A549 (cell line): Measurements from ENCODE around the gene MFAP4. TPM values are rescaled to one million over a fixed set of nuclear protein-coding genes. Genes with fewer than 3 reads are reported as not detected.

Experiments used
- ATAC-seq, 2 experiments: fragments of 200-7000 bp in 1 of 2; fragments of >200 bp in 1 of 2; cut with Nextera tagmentation in 1 of 2; cut with Tn5 transposase in 1 of 2; 3 replicates each; pipeline versions ENCODE4 v1.8.0 to v1.9.1; 2018 to 2020; ENCODE audit warnings: mild to moderate bottlenecking in 1 of 2, moderate library complexity in 1 of 2
- CTCF ChIA-PET: fragments of 300-600 bp; sonication (Branson Sonifier 250); formaldehyde crosslinking; extraction: SDS; loops from one replicate; lab custom pipeline; 2021; ENCODE audit warnings: antibody characterized with exemption, inconsistent platforms; lab: Yijun Ruan, JAX
- POLR2A ChIA-PET: fragments of 350-600 bp; formaldehyde crosslinking; extraction: SDS; loops from one replicate; lab custom pipeline; 2021; ENCODE audit warnings: antibody characterized with exemption, inconsistent platforms; lab: Yijun Ruan, JAX
- DNase-seq, 2 experiments: peaks; one replicate each; pipeline versions ENCODE4 v3.0.0 to v3.0.0-alpha.2; 2011 to 2016; ENCODE audit warnings: low read depth in 1 of 2, low spot score in 1 of 2
- FAIRE-seq: peaks from 2 replicates; lab custom pipeline; 2011; peaks lifted over from hg19 to GRCh38; lab: Jason Lieb, UNC
- H3K27ac ChIP-seq, 2 experiments: fragments of >200 bp; sonication (Bioruptor Twin); formaldehyde crosslinking; 3 replicates each; pipeline ENCODE4 v1.5.1; 2016 to 2017
- H3K4me1 ChIP-seq: fragments of >200 bp; sonication (Bioruptor Twin); formaldehyde crosslinking; 3 replicates; pipeline ENCODE4 v1.6.1; 2016
- H3K4me2 ChIP-seq: fragments of >200 bp; sonication (Bioruptor Twin); formaldehyde crosslinking; 3 replicates; pipeline ENCODE4 v1.6.1; 2016
- H3K4me3 ChIP-seq: fragments of >200 bp; sonication (Bioruptor Twin); formaldehyde crosslinking; 3 replicates; pipeline ENCODE4 v1.5.1; 2016
- H3K9me3 ChIP-seq: fragments of >200 bp; sonication (Bioruptor Twin); formaldehyde crosslinking; 3 replicates; pipeline ENCODE4 v1.6.1; 2016
- BHLHE40 ChIP-seq: IDR thresholded peaks from 2 replicates; pipeline ENCODE4 v1.6.1; 2012; ENCODE audit warnings: low read depth, low read length, inconsistent platforms
- CHD2 ChIP-seq: fragments of 150-350 bp; IDR thresholded peaks from 2 replicates; pipeline ENCODE4 v1.6.1; 2014; ENCODE audit warnings: low read length; ENCODE audit not compliant: partially characterized antibody
- EHMT2 ChIP-seq: fragments of 200-600 bp; sonication (generic); IDR thresholded peaks from 2 replicates; pipeline ENCODE4 v1.6.1; 2016; ENCODE audit warnings: antibody characterized with exemption, low read depth, mild to moderate bottlenecking, moderate library complexity
- ELK1 ChIP-seq: fragments of 150-350 bp; IDR thresholded peaks from 2 replicates; pipeline ENCODE4 v1.6.1; 2014; ENCODE audit warnings: low read depth, mild to moderate bottlenecking, low read length
- EP300 ChIP-seq, 2 experiments: fragments of >200 bp; sonication (Bioruptor Twin); formaldehyde crosslinking; IDR thresholded peaks; 2 replicates in 1 of 2; 3 replicates in 1 of 2; pipeline ENCODE4 v1.6.1; 2016 to 2017
- FOSB ChIP-seq: fragments of 250-450 bp; sonication (Bioruptor Pico); IDR thresholded peaks from 2 replicates; pipeline ENCODE4 v1.5.0; 2020; ENCODE audit warnings: mild to moderate bottlenecking, moderate library complexity
- FOXS1 ChIP-seq: fragments of 250-450 bp; sonication (Bioruptor Pico); IDR thresholded peaks from 2 replicates; pipeline ENCODE4 v1.5.0; 2020; ENCODE audit warnings: mild to moderate bottlenecking, moderate library complexity
- JUN ChIP-seq, 2 experiments: fragments of >200 bp; sonication (Bioruptor Twin); formaldehyde crosslinking; IDR thresholded peaks; 2 replicates in 1 of 2; 3 replicates in 1 of 2; pipeline ENCODE4 v1.6.1; 2016 to 2017
- JUNB ChIP-seq: fragments of >200 bp; sonication (Bioruptor Twin); formaldehyde crosslinking; IDR thresholded peaks from 2 replicates; pipeline ENCODE4 v1.6.1; 2016
- KDM1A ChIP-seq: fragments of 200-600 bp; sonication (generic); IDR thresholded peaks from 2 replicates; pipeline ENCODE4 v1.6.1; 2016; ENCODE audit warnings: low read depth, mild to moderate bottlenecking
- MAFK ChIP-seq: fragments of 450-650 bp; IDR thresholded peaks from 2 replicates; pipeline ENCODE4 v1.6.1; 2014; ENCODE audit not compliant: partially characterized antibody
- MAZ ChIP-seq: fragments of 150-350 bp; IDR thresholded peaks from 2 replicates; pipeline ENCODE4 v1.6.1; 2014; ENCODE audit warnings: antibody characterized with exemption, low read depth, low read length, borderline replicate concordance
- MYC ChIP-seq: IDR thresholded peaks from 2 replicates; pipeline ENCODE4 v1.6.1; 2012; ENCODE audit warnings: mild to moderate bottlenecking, inconsistent platforms, low read length, improper control_type of control experiment, borderline replicate concordance
- PHF8 ChIP-seq: fragments of 200-600 bp; sonication (generic); IDR thresholded peaks from 2 replicates; pipeline ENCODE4 v1.6.1; 2016; ENCODE audit warnings: low read depth, mild to moderate bottlenecking, antibody characterized with exemption, moderate library complexity, borderline replicate concordance
- POLR2A ChIP-seq: IDR thresholded peaks from 2 replicates; pipeline ENCODE4 v1.6.1; 2012; ENCODE audit warnings: mild to moderate bottlenecking, low read length
- POLR2AphosphoS2 ChIP-seq: conservative IDR thresholded peaks from 2 replicates; pipeline ENCODE4 v1.6.1; 2012; ENCODE audit warnings: low read length, improper control_type of control experiment, inconsistent platforms
- RAD21 ChIP-seq, 2 experiments: fragments of >200 bp in 1 of 2; sonication (Bioruptor Twin) in 1 of 2; formaldehyde crosslinking in 1 of 2; IDR thresholded peaks in 1 of 2; conservative IDR thresholded peaks in 1 of 2; 2 replicates in 1 of 2; 3 replicates in 1 of 2; pipeline ENCODE4 v1.6.1; 2012 to 2018; ENCODE audit warnings: inconsistent platforms in 1 of 2
- RCOR1 ChIP-seq: fragments of 150-350 bp; IDR thresholded peaks from 2 replicates; pipeline ENCODE4 v1.6.1; 2014; ENCODE audit warnings: antibody characterized with exemption, low read length, low read depth
- RNF2 ChIP-seq: fragments of 200-600 bp; sonication (generic); IDR thresholded peaks from 2 replicates; pipeline ENCODE4 v1.6.1; 2016; ENCODE audit warnings: low read depth, mild to moderate bottlenecking, antibody characterized with exemption, moderate library complexity, borderline replicate concordance
- SMC3 ChIP-seq: fragments of >200 bp; sonication (Bioruptor Twin); formaldehyde crosslinking; IDR thresholded peaks from 3 replicates; pipeline ENCODE4 v1.6.1; 2018; ENCODE audit warnings: inconsistent platforms
- TFCP2L1 ChIP-seq: fragments of 250-450 bp; sonication (Bioruptor Pico); IDR thresholded peaks from 2 replicates; pipeline ENCODE4 v1.5.0; 2021; ENCODE audit warnings: mild to moderate bottlenecking
- ZC3H11A ChIP-seq: fragments of 450-650 bp; IDR thresholded peaks from 2 replicates; pipeline ENCODE4 v1.6.1; 2014; ENCODE audit warnings: antibody characterized with exemption, mild to moderate bottlenecking
- ZFP36 ChIP-seq: fragments of 450-650 bp; IDR thresholded peaks from 2 replicates; pipeline ENCODE4 v1.6.1; 2014; ENCODE audit warnings: borderline replicate concordance; ENCODE audit not compliant: partially characterized antibody
- ZNF302 ChIP-seq: fragments of 250-450 bp; sonication (Bioruptor Pico); IDR thresholded peaks from 2 replicates; pipeline ENCODE4 v1.9.0; 2021; ENCODE audit warnings: inconsistent platforms, mild to moderate bottlenecking, moderate library complexity
- ZSCAN20 ChIP-seq: fragments of 250-450 bp; sonication (Bioruptor Pico); IDR thresholded peaks from 2 replicates; pipeline ENCODE4 v1.8.0; 2022; ENCODE audit warnings: mild to moderate bottlenecking, moderate library complexity
- WGBS: methylation state at CpG from one replicate; pipeline ENCODE4 v1.1.6; 2017; ENCODE audit errors: missing lambda C conversion rate; 5-methylcytosine and 5-hydroxymethylcytosine counted together
- polyA plus RNA-seq, 4 experiments: library from polyadenylated mRNA; depleted of rRNA in 3 of 4; stranded (reverse); fragments of >200 nt; fragmentation: RNase III in 1 of 4; extraction: RNeasy Plus Mini Kit Qiagen cat#74134 plus additional on column Dnase treatment in 1 of 4; gene quantifications; 2 replicates in 3 of 4; 3 replicates in 1 of 4; pipeline ENCODE4 v1.2.3, GENCODE V29; 2011 to 2017
- TF ChIP-seq, protein P1 (sequence below): fragments of >200 bp; sonication (Bioruptor Twin); formaldehyde crosslinking; IDR thresholded peaks from 3 replicates; pipeline ENCODE4 v1.6.1; 2016
- TF ChIP-seq, protein P2 (sequence below): IDR thresholded peaks from 2 replicates; pipeline ENCODE4 v1.6.1; 2012
- TF ChIP-seq, protein P3 (sequence below): fragments of 250-450 bp; sonication (Bioruptor Pico); IDR thresholded peaks from 2 replicates; pipeline ENCODE4 v1.5.0; 2021; ENCODE audit warnings: mild to moderate bottlenecking, moderate library complexity, borderline replicate concordance

MFAP4 gene
- polyA plus RNA-seq, 2 of the 4 experiments (the other 2 are of a cell fraction) = 0.13 TPM; not detected in 1

- DNase-seq = no peak
- FAIRE-seq = no peak
- Histone ChIP-seq H3K4me3 (peak within 1 kb of the TSS; percentile 80), H3K4me1 (peaks cover 16% of the 10 kb centered on the region), H3K27ac (peak within 1 kb of the TSS; percentile 91 to 92), H3K4me2 (peak within 1 kb of the TSS; percentile 96), H3K9me3 (no peaks in the 10 kb centered on the region)
- ChIA-PET POLR2A (interaction anchor here (0.9 to 2.2 kb wide), 21 partner anchors 9 to 489 kb away, joined by 3 to 45 read pairs (median 5); partner anchors contain the start of genes ALDH3A1, ALDH3A2, B9D1 and MFAP4), CTCF (interaction anchor here (0.6 to 12.3 kb wide), 13 partner anchors 9 to 393 kb away, joined by 3 to 148 read pairs (median 3); partner anchors contain the start of gene B9D1)
- ATAC-seq = peak; percentile 14 to 27
- 19% methylated on average over 43 of the region's 69 CpGs for WGBS
- TF ChIP-seq ZSCAN20 (CRISPR knock-in tag) (no peak), POLR2A (peak; percentile 13; the same call in 1 of the 2 replicates), ZC3H11A (no peak), EP300 (IDR thresholded peaks at IDR 0.05) (no peak), ZNF302 (CRISPR knock-in tag) (no peak), ZFP36 (no peak), RCOR1 (no peak), FOXS1 (CRISPR knock-in tag) (0 out of 2 replicates have a peak, but pooled peaks have one; percentile 21), CHD2 (no peak), SMC3 (no peak), KDM1A (no peak), MAZ (no peak), BHLHE40 (no peak), POLR2AphosphoS2 (no peak), MAFK (no peak), JUN (IDR thresholded peaks at IDR 0.05) (no peak), MYC (no peak), FOSB (CRISPR knock-in tag) (no peak), TFCP2L1 (CRISPR knock-in tag) (no peak), ELK1 (no peak), EHMT2 (no peak), JUNB (no peak), RNF2 (no peak), PHF8 (peak; percentile 67; the same call in 1 of the 2 replicates), RAD21 (conservative IDR thresholded peaks at IDR 0.05 in 1 of 2, IDR thresholded peaks at IDR 0.05 in 1 of 2) (no peak)
- TF ChIP-seq, protein P1, sequence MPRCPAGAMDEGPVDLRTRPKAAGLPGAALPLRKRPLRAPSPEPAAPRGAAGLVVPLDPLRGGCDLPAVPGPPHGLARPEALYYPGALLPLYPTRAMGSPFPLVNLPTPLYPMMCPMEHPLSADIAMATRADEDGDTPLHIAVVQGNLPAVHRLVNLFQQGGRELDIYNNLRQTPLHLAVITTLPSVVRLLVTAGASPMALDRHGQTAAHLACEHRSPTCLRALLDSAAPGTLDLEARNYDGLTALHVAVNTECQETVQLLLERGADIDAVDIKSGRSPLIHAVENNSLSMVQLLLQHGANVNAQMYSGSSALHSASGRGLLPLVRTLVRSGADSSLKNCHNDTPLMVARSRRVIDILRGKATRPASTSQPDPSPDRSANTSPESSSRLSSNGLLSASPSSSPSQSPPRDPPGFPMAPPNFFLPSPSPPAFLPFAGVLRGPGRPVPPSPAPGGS = no peak
- TF ChIP-seq, protein P2, sequence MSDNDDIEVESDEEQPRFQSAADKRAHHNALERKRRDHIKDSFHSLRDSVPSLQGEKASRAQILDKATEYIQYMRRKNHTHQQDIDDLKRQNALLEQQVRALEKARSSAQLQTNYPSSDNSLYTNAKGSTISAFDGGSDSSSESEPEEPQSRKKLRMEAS = 0 out of 2 replicates have a peak, but pooled peaks have one; percentile 16
- TF ChIP-seq, protein P3, sequence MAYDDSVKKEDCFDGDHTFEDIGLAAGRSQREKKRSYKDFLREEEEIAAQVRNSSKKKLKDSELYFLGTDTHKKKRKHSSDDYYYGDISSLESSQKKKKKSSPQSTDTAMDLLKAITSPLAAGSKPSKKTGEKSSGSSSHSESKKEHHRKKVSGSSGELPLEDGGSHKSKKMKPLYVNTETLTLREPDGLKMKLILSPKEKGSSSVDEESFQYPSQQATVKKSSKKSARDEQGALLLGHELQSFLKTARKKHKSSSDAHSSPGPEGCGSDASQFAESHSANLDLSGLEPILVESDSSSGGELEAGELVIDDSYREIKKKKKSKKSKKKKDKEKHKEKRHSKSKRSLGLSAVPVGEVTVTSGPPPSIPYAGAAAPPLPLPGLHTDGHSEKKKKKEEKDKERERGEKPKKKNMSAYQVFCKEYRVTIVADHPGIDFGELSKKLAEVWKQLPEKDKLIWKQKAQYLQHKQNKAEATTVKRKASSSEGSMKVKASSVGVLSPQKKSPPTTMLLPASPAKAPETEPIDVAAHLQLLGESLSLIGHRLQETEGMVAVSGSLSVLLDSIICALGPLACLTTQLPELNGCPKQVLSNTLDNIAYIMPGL (CRISPR knock-in tag) = no peak
- TF ChIP-seq, all 56 proteins: peak for 4
Measured at GRCh38 chr17:19378416-19379360, 8.3 kb downstream of the MFAP4 start, which contains the start of gene MAPK7. MAPK7 (plus strand) TSS chr17:19378498; CDS start chr17:19378901, 403 bp downstream.
